H1 (cell line): ENCODE measurements around the gene RHOT1. TPM values are rescaled to one million over a fixed set of nuclear protein-coding genes. Genes with fewer than 3 reads are reported as not detected.

ENCODE experiments used
- CTCF ChIA-PET: fragments of 300-600 bp; sonication (Branson Sonifier 250); formaldehyde crosslinking; loops from one replicate; lab custom pipeline; 2021; ENCODE audit not compliant: partially characterized antibody; lab: Charles Lee
- POLR2A ChIA-PET: fragments of 300-600 bp; sonication (Branson Sonifier 250); formaldehyde crosslinking; loops from one replicate; lab custom pipeline; 2021; ENCODE audit warnings: inconsistent platforms; ENCODE audit not compliant: partially characterized antibody; lab: Charles Lee
- DNase-seq, 2 experiments: peaks; one replicate each; pipeline versions ENCODE4 v3.0.0 to v3.0.0-alpha.2; 2010 to 2022; ENCODE audit warnings: low spot score in 2 of 2, low read depth in 1 of 2, mixed read lengths in 1 of 2
- FAIRE-seq: peaks from 2 replicates; lab custom pipeline; 2011; peaks lifted over from hg19 to GRCh38; lab: Jason Lieb, UNC
- H2AFZ ChIP-seq: 2 replicates; pipeline ENCODE4 v1.8.1; 2012; ENCODE audit warnings: low read length, inconsistent platforms
- H2AK5ac ChIP-seq: 2 replicates; pipeline ENCODE4 v1.6.1; 2013; ENCODE audit warnings: low read depth, low read length
- H2BK120ac ChIP-seq: replicated peaks from 2 replicates; pipeline ENCODE3; 2013; ENCODE audit warnings: low read depth, low read length, inconsistent platforms
- H2BK12ac ChIP-seq: 2 replicates; pipeline ENCODE4 v1.6.1; 2013; ENCODE audit warnings: low read depth, low read length
- H2BK15ac ChIP-seq: 2 replicates; pipeline ENCODE4 v1.6.1; 2013; ENCODE audit warnings: low read length
- H2BK20ac ChIP-seq: 2 replicates; pipeline ENCODE4 v1.6.1; 2013; ENCODE audit warnings: low read length
- H2BK5ac ChIP-seq: 2 replicates; pipeline ENCODE4 v1.6.1; 2013; ENCODE audit warnings: low read depth, low read length
- H3K14ac ChIP-seq: 2 replicates; pipeline ENCODE4 v1.6.1; 2013; ENCODE audit warnings: inconsistent platforms; ENCODE audit not compliant: insufficient read length
- H3K18ac ChIP-seq: 2 replicates; pipeline ENCODE4 v1.6.1; 2013; ENCODE audit warnings: low read length; ENCODE audit errors: extremely low read depth
- H3K23ac ChIP-seq: 2 replicates; pipeline ENCODE4 v1.6.1; 2013; ENCODE audit warnings: inconsistent platforms; ENCODE audit not compliant: insufficient read length
- H3K23me2 ChIP-seq: 2 replicates; pipeline ENCODE4 v1.6.1; 2013; ENCODE audit warnings: low read depth, low read length
- H3K27ac ChIP-seq: 2 replicates; pipeline ENCODE4 v1.6.1; 2011; ENCODE audit warnings: low read depth, low read length, inconsistent platforms
- H3K27me3 ChIP-seq, 4 experiments: replicated peaks in 1 of 4; 1 replicate in 1 of 4; 2 replicates in 3 of 4; pipeline versions ENCODE4 v1.6.1 to v1.8.1; 2011 to 2013; ENCODE audit warnings: low read length in 3 of 4, mild to moderate bottlenecking in 3 of 4, inconsistent platforms in 2 of 4, mixed read lengths in 2 of 4, moderate library complexity in 1 of 4; ENCODE audit not compliant: control insufficient read depth in 3 of 4, insufficient read depth in 3 of 4; ENCODE audit errors: extremely low read depth in 1 of 4
- H3K36me3 ChIP-seq, 4 experiments: 2 replicates each; pipeline versions ENCODE4 v1.6.1 to v1.8.1; 2011 to 2013; ENCODE audit warnings: mild to moderate bottlenecking in 4 of 4, low read length in 3 of 4, moderate library complexity in 2 of 4, control low read depth in 1 of 4, inconsistent platforms in 1 of 4; ENCODE audit not compliant: insufficient read depth in 4 of 4, control insufficient read depth in 2 of 4
- H3K4ac ChIP-seq: replicated peaks from 2 replicates; pipeline ENCODE3; 2013; ENCODE audit warnings: low read length, low read depth, mixed read lengths, inconsistent platforms; ENCODE audit not compliant: insufficient read length
- H3K4me1 ChIP-seq, 4 experiments: replicated peaks in 1 of 4; 1 replicate in 1 of 4; 2 replicates in 3 of 4; pipeline versions ENCODE4 v1.6.1 to v1.8.1; 2011 to 2013; ENCODE audit warnings: low read length in 3 of 4, inconsistent platforms in 2 of 4, mixed read lengths in 1 of 4; ENCODE audit not compliant: insufficient read depth in 4 of 4, control insufficient read depth in 3 of 4
- H3K4me2 ChIP-seq, 2 experiments: 2 replicates each; pipeline versions ENCODE4 v1.6.1 to v1.8.1; 2011 to 2013; ENCODE audit warnings: low read depth in 2 of 2, low read length in 2 of 2, control low read depth in 1 of 2, inconsistent platforms in 1 of 2, mild to moderate bottlenecking in 1 of 2; ENCODE audit not compliant: insufficient read depth in 1 of 2
- H3K4me3 ChIP-seq, 4 experiments: fragments of 200-600, 300-600 bp in 1 of 4; sonication (generic), shearing (Covaris generic), sonication (Bioruptor Twin) in 1 of 4; 2 replicates each; pipeline versions ENCODE4 v1.5.1 to v1.8.1; 2011 to 2016; ENCODE audit warnings: low read length in 4 of 4, low read depth in 3 of 4, control low read depth in 2 of 4, inconsistent platforms in 2 of 4, mild to moderate bottlenecking in 2 of 4, mixed read lengths in 1 of 4, moderate library complexity in 1 of 4; ENCODE audit not compliant: insufficient read depth in 2 of 4; ENCODE audit errors: extremely low read depth in 1 of 4
- H3K56ac ChIP-seq: replicated peaks from 2 replicates; pipeline ENCODE3; 2013; ENCODE audit warnings: low read depth, mild to moderate bottlenecking, mixed read lengths, low read length, inconsistent platforms; ENCODE audit not compliant: insufficient read length
- H3K79me1 ChIP-seq: 2 replicates; pipeline ENCODE4 v1.6.1; 2013; ENCODE audit warnings: low read depth, low read length, control low read depth
- H3K79me2 ChIP-seq, 2 experiments: 2 replicates each; pipeline versions ENCODE4 v1.6.1 to v1.8.1; 2012 to 2013; ENCODE audit warnings: low read length in 2 of 2, mild to moderate bottlenecking in 2 of 2, inconsistent platforms in 1 of 2; ENCODE audit not compliant: insufficient read depth in 2 of 2, control insufficient read depth in 1 of 2
- H3K9ac ChIP-seq, 4 experiments: replicated peaks in 1 of 4; 1 replicate in 1 of 4; 2 replicates in 3 of 4; pipeline versions ENCODE4 v1.6.1 to v1.8.1; 2011 to 2013; ENCODE audit warnings: low read depth in 3 of 4, low read length in 3 of 4, control low read depth in 2 of 4, mild to moderate bottlenecking in 2 of 4, moderate library complexity in 2 of 4, inconsistent platforms in 1 of 4; ENCODE audit errors: extremely low read depth in 1 of 4
- H3K9me3 ChIP-seq, 2 experiments: 2 replicates each; pipeline versions ENCODE4 v1.6.1 to v1.8.1; 2012 to 2013; ENCODE audit warnings: mild to moderate bottlenecking in 2 of 2, moderate library complexity in 2 of 2, control low read depth in 1 of 2, inconsistent platforms in 1 of 2, low read depth in 1 of 2, low read length in 1 of 2, mixed read lengths in 1 of 2; ENCODE audit not compliant: insufficient read depth in 2 of 2
- H4K20me1 ChIP-seq, 2 experiments: replicated peaks in 1 of 2; 2 replicates each; pipeline versions ENCODE3 to v1.8.1; 2011 to 2013; ENCODE audit warnings: inconsistent platforms in 2 of 2, low read length in 2 of 2, mild to moderate bottlenecking in 1 of 2; ENCODE audit not compliant: insufficient read depth in 2 of 2, control insufficient read depth in 1 of 2
- H4K5ac ChIP-seq: 2 replicates; pipeline ENCODE4 v1.6.1; 2013; ENCODE audit warnings: low read length, low read depth, mixed read lengths, inconsistent platforms; ENCODE audit not compliant: insufficient read length
- H4K8ac ChIP-seq: 2 replicates; pipeline ENCODE4 v1.8.0; 2013; ENCODE audit warnings: mild to moderate bottlenecking, moderate library complexity, low read length, inconsistent platforms; ENCODE audit not compliant: insufficient read depth; ENCODE audit errors: extremely low read depth
- H4K91ac ChIP-seq: replicated peaks from 2 replicates; pipeline ENCODE3; 2013; ENCODE audit warnings: low read length, mixed read lengths, inconsistent platforms; ENCODE audit not compliant: insufficient read length
- ASH2L ChIP-seq: fragments of 200-600, 300-600 bp; sonication (generic); IDR thresholded peaks from one replicate; pipeline ENCODE4 v1.7.1; 2017; ENCODE audit warnings: low read length
- EP300 ChIP-seq, 2 experiments: IDR thresholded peaks; 1 replicate in 1 of 2; 2 replicates in 1 of 2; pipeline ENCODE4 v1.6.1; 2011 to 2012; ENCODE audit warnings: low read depth in 2 of 2, low read length in 2 of 2, mild to moderate bottlenecking in 2 of 2, borderline replicate concordance in 1 of 2, inconsistent platforms in 1 of 2, moderate library complexity in 1 of 2
- GTF2F1 ChIP-seq: IDR thresholded peaks from 2 replicates; pipeline ENCODE4 v1.6.1; 2012; ENCODE audit warnings: low read depth, low read length, improper control_type of control experiment, borderline replicate concordance
- KDM1A ChIP-seq: fragments of 200-600, 300-600 bp; sonication (generic); IDR thresholded peaks from 2 replicates; pipeline ENCODE4 v1.7.1; 2016; ENCODE audit warnings: mild to moderate bottlenecking, low read length, borderline replicate concordance
- SRF ChIP-seq: IDR thresholded peaks from 2 replicates; pipeline ENCODE4 v1.6.1; 2011; ENCODE audit warnings: mild to moderate bottlenecking, low read depth, low read length, moderate library complexity
- TAF1 ChIP-seq: IDR thresholded peaks from 2 replicates; pipeline ENCODE4 v1.6.1; 2011; ENCODE audit warnings: mild to moderate bottlenecking, low read depth, low read length
- TBP ChIP-seq: IDR thresholded peaks from 2 replicates; pipeline ENCODE4 v1.6.1; 2011; ENCODE audit warnings: low read depth, low read length, improper control_type of control experiment
- TCF12 ChIP-seq: IDR thresholded peaks from 2 replicates; pipeline ENCODE4 v1.6.1; 2011; ENCODE audit warnings: low read depth, mild to moderate bottlenecking, low read length
- WGBS, 2 experiments: shearing (Covaris generic) in 1 of 2; methylation state at CpG; one replicate each; pipeline versions ENCODE4 v1.1.6 to v1.1.7; 2013 to 2015; ENCODE audit warnings: low lambda C conversion rate in 2 of 2, mixed read lengths in 2 of 2, inconsistent platforms in 1 of 2, low coverage in 1 of 2, missing lambda C conversion rate in 1 of 2; ENCODE audit not compliant: insufficient replicate concordance in 2 of 2, insufficient coverage in 1 of 2, insufficient read length in 1 of 2; ENCODE audit errors: extremely low coverage in 1 of 2, missing lambda C conversion rate in 1 of 2; 5-methylcytosine and 5-hydroxymethylcytosine counted together
- long read RNA-seq, 2 experiments: library from RNA in 1 of 2; library from capped mRNA in 1 of 2; stranded (forward); transcript quantifications; one replicate each; pipeline ENCODE4 v2.0.0, GENCODE V29; 2021; ENCODE audit warnings: inconsistent platforms in 1 of 2
- polyA minus RNA-seq, 3 experiments: library from RNA; depleted of rRNA, polyadenylated mRNA; stranded (reverse); fragments of >200 nt; gene quantifications; 1 replicate in 2 of 3; 2 replicates in 1 of 3; pipeline ENCODE4 v1.2.3, GENCODE V29; 2011
- polyA plus RNA-seq, 7 experiments: library from polyadenylated mRNA; depleted of rRNA in 3 of 7; stranded (reverse) in 5 of 7; unstranded in 2 of 7; fragments of >200 nt in 5 of 7; fragments of 200-250 nt in 2 of 7; gene quantifications; 1 replicate in 5 of 7; 2 replicates in 1 of 7; 4 replicates in 1 of 7; pipeline versions ENCODE4 v1.2.1 to v1.2.3, GENCODE V29; 2011 to 2013; ENCODE audit warnings: missing spikeins in 2 of 7, mixed read lengths in 2 of 7
- total RNA-seq: library from RNA; stranded (reverse); fragmentation: NEBNext Ultra II Directional; extraction: Animal tissue kit (Norgen Biotek cat#: 25700); gene quantifications from 2 replicates; pipeline ENCODE4 v1.2.1, GENCODE V29; 2021

The RHOT1 gene
- total RNA-seq (30.6 and 34.2 TPM in 2 replicates), polyA plus RNA-seq (2011; rRNA removed) (18.4 and 38.2 TPM in 2 replicates), polyA minus RNA-seq (2011; rRNA and poly(A)+ RNA removed) (44.4 and 59.6 TPM in 2 replicates)
- polyA plus RNA-seq (2011; cell fraction: cytosol; rRNA removed): 45.7 TPM
- 13.9 TPM for polyA plus RNA-seq (2011; cell fraction: nucleus; rRNA removed)
- 15.7 to 35.2 TPM (median 19.5 TPM) in 4 replicates for polyA plus RNA-seq (2012, experiment 1 of 2)
- polyA plus RNA-seq (2012, experiment 2 of 2): 3.7 TPM
- polyA plus RNA-seq (2013, experiment 1 of 2): 27.4 TPM
- 28.2 TPM for polyA plus RNA-seq (2013, experiment 2 of 2)
- 25.5 TPM for polyA minus RNA-seq (2011; cell fraction: cytosol; rRNA and poly(A)+ RNA removed)
- polyA minus RNA-seq (2011; cell fraction: nucleus; rRNA and poly(A)+ RNA removed): 58.2 TPM
- long read RNA-seq, experiment 1, transcript RHOT1-201 (19 exons, 3,133 nt): major isoform, 5 of 36 reads
- long read RNA-seq, experiment 1, partial matches to known transcripts: 16 of 36 reads
- long read RNA-seq, experiment 1, other reads (novel, unspliced or antisense): 12 of 36 reads
- long read RNA-seq, experiment 2, partial matches to known transcripts: 0 of 2 reads
- long read RNA-seq, experiment 2, other reads (novel, unspliced or antisense): 1 of 2 reads

DNA sequence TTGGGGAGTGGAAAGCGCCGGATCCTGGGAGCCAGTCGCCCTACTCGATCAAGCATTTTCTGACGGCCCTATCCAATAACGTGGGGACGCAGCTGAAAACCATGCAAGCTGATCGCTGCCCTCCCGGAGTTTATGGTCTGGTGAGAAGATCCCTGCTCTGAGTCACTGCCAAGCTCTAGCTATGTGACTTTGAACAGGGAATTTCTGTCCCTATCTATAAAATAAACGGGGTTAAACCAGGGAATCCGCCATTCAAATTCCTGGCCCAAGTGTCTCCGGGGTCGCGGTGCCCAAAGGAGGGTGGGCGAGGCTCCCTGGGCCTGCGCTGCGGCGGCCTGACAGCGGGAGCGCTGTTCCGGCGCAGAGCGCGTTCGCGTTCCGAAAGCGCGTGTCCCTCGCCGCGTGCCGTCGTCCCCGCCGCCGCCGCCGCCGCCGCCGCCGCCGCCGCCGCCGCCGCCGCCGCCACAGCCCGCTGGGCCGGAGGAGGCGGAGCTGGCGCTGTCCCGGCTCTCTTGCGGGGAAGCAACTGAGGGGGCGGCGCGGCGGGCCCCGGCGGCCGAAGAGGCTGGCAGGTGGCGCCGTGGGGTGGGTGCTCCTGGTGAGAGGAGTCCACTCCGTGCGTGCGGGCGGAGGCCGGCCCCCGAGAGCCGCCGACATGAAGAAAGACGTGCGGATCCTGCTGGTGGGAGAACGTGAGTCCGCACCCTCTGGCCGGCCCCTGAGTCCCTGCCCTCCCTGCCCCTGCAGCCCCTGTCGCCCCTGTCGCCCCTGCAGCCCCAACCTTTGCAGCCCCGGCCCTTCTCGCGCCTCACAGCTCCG is at the start of gene RHOT1:
Gene RHOT1, plus strand, starts transcription at position 465 of the 819 bp plus-strand sequence. Its CDS starts 191 bp downstream, at position 656.
- no peak within 1 kb of the TSS for H3K27ac ChIP-seq
- no peak within 1 kb of the TSS for H2BK15ac ChIP-seq
- TF ChIP-seq GTF2F1: no peak
- TF ChIP-seq TAF1: peak; percentile 30; the same call in 1 of the 2 replicates
- TF ChIP-seq EP300 (IDR thresholded peaks at IDR 0.05; ENCODE audit: borderline replicate concordance in 1 of 2, low read depth in 2 of 2, low read length in 2 of 2): peak in 1 of 2 experiments; percentile 83; a peak in 1 of 3 replicates
- TF ChIP-seq SRF: no peak
- TF ChIP-seq KDM1A: 0 out of 2 replicates have a peak, but pooled peaks have one; percentile 17
- peak; percentile 81 for TF ChIP-seq ASH2L
- TF ChIP-seq TCF12: no peak
- TF ChIP-seq TBP: 0 out of 2 replicates have a peak, but pooled peaks have one; percentile 35

More for the DNA sequence above, at the start of gene RHOT1:
- 1% methylated on average over 35 of the region's 84 CpGs; no CpG with 5 or more reads in 1 of the 2 experiments for WGBS, 2 experiments
- H3K18ac ChIP-seq: peak within 1 kb of the TSS; percentile 60
- H3K4ac ChIP-seq: peak within 1 kb of the TSS; percentile 44
- peak within 1 kb of the TSS; percentile 78; the same call in 1 of the 2 replicates for H2BK5ac ChIP-seq
- no peak within 1 kb of the TSS for H2BK12ac ChIP-seq
- peak within 1 kb of the TSS; percentile 59 for H4K8ac ChIP-seq
- no peak within 1 kb of the TSS for H3K14ac ChIP-seq
- FAIRE-seq (no peak), DNase-seq (peak in 1 of 2 experiments; percentile 88)
- no peaks in the 10 kb centered on the region for H3K4me1 ChIP-seq
- H4K5ac ChIP-seq: peak within 1 kb of the TSS; percentile 93
- ChIA-PET CTCF (interaction anchor here (0.5 to 1.7 kb wide), 5 partner anchors 16 to 161 kb away, joined by 3 to 6 read pairs (median 3); partner anchors contain the start of gene LRRC37B), POLR2A (interaction anchor here (1.0 to 1.7 kb wide), 7 partner anchors 9 to 182 kb away, joined by 3 to 5 read pairs (median 4); partner anchors contain the start of gene LRRC37B)
- peak within 1 kb of the TSS; percentile 32 for H3K56ac ChIP-seq
- no peaks in the 10 kb centered on the region for H3K27me3 ChIP-seq
- H4K91ac ChIP-seq: no peak within 1 kb of the TSS
- H2AFZ ChIP-seq: peak within 1 kb of the TSS; percentile 98
- H2AK5ac ChIP-seq: no peak within 1 kb of the TSS
- no peaks in the 10 kb centered on the region for H3K36me3 ChIP-seq
- H3K23ac ChIP-seq: no peak within 1 kb of the TSS
- peaks cover 0 to 30% of the 10 kb centered on the region in 2 experiments; a peak in 3 of 4 replicates for H3K79me2 ChIP-seq
- peaks cover 8% of the 10 kb centered on the region; the same call in 1 of the 2 replicates for H3K79me1 ChIP-seq
- H3K23me2 ChIP-seq: peaks cover 3% of the 10 kb centered on the region; the same call in 1 of the 2 replicates
- no peak within 1 kb of the TSS for H2BK20ac ChIP-seq
- peak within 1 kb of the TSS; percentile 76 to 89 (median 86) for H3K4me3 ChIP-seq
- H2BK120ac ChIP-seq: peak within 1 kb of the TSS; percentile 28
- H3K9ac ChIP-seq: peak within 1 kb of the TSS in 3 of 4 experiments; percentile 48 to 73 (median 50); a peak in 6 of 7 replicates
- no peaks in the 10 kb centered on the region for H3K9me3 ChIP-seq
- H4K20me1 ChIP-seq: no peaks in the 10 kb centered on the region
- peak within 1 kb of the TSS; percentile 48 to 86 for H3K4me2 ChIP-seq
